ENCODE measurements around the gene GRK5. TPM values are rescaled to one million over a fixed set of nuclear protein-coding genes. Genes with fewer than 3 reads are reported as not detected.
"Not testable (repeated sequence)": the region's sequence is repeated elsewhere in the genome, so short reads cannot be mapped to it uniquely, and the experiment has no call there.

Gene GRK5
- total and polyA plus RNA-seq, 2 donors, result 23.8 to 27.0 TPM

- 88% methylated on average over 22 of the region's 22 CpGs for WGBS
- Histone ChIP-seq H3K4me3 (ENCODE audit: low read depth, low read length) (no peak overlapping the region), H3K36me3 (ENCODE audit: insufficient read depth) (no peaks in the 10 kb centered on the region), H3K27ac (ENCODE audit: low read depth) (no peak overlapping the region), H3K4me1 (ENCODE audit: insufficient read depth) (no peaks in the 10 kb centered on the region)
- DNase-seq (ENCODE audit: extremely low spot score), result no peak
These were observed 223.8 kb downstream of the GRK5 start for GRCh38 chr10:119431034-119431772.

GRCh38 chr10:119431773-119432135 lies 224.4 kb downstream of the GRK5 start:
- Histone ChIP-seq H3K4me3 (ENCODE audit: low read depth, low read length) (no peak overlapping the region), H3K27ac (ENCODE audit: low read depth) (no peak overlapping the region), H3K4me1 (ENCODE audit: insufficient read depth) (no peaks in the 10 kb centered on the region), H3K36me3 (ENCODE audit: insufficient read depth) (no peaks in the 10 kb centered on the region)
- 96% methylated on average over 3 of the region's 3 CpGs for WGBS
- no peak for DNase-seq (ENCODE audit: extremely low spot score)

DNA sequence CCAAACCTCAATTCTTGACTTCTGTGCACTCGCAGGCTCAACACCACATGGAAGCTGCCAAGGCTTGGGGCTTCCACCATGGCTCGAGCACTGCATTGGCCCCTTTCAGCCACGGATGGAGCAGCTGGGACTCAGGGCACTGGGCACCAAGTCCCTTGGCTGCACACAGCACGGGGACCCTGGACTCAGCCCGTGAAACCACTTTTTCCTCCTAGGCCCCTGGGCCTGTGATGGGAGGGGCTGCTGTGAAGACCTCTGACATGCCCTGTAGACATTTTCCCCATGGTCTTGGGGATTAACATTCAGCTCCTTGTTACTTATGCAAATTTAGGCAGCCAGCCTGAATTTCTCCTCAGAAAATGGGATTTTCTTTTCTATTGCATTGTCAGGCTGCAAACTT lies 227.6 kb downstream of the GRK5 start:
- not testable (repeated sequence) for H3K4me1 ChIP-seq (ENCODE audit: insufficient read depth); DNase-seq (ENCODE audit: extremely low spot score); H3K4me3 ChIP-seq (ENCODE audit: low read depth, low read length); H3K27ac ChIP-seq (ENCODE audit: low read depth); H3K36me3 ChIP-seq (ENCODE audit: insufficient read depth)
- 94% methylated on average over 5 of the region's 5 CpGs for WGBS

DNA sequence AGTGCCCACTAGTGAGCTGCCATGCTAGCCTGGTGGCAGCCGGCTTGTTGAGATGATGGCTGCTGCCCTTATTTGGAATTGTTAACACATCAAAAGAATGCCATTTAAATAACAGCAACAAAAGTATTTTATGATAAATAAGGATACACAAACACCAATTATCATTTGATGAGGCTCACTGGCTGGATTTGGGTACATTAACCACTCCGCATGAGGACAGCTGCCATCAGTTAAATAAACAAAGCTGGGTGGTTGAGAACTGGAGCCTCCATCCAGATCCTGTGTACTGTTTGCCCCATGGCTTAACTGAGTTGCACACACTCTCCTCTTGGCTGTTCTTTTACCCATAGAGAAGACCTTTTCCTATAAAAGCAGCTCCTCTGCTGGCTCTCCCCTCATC lies 231.3 kb downstream of the GRK5 start:
- H3K36me3 ChIP-seq (ENCODE audit: insufficient read depth), result no peaks in the 10 kb centered on the region
- 96% methylated on average over 2 of the region's 2 CpGs for WGBS
- no peak for DNase-seq (ENCODE audit: extremely low spot score)
- no peak overlapping the region for H3K27ac ChIP-seq (ENCODE audit: low read depth)
- H3K4me1 ChIP-seq (ENCODE audit: insufficient read depth), result no peaks in the 10 kb centered on the region
- H3K4me3 ChIP-seq (ENCODE audit: low read depth, low read length), result no peak overlapping the region

DNA sequence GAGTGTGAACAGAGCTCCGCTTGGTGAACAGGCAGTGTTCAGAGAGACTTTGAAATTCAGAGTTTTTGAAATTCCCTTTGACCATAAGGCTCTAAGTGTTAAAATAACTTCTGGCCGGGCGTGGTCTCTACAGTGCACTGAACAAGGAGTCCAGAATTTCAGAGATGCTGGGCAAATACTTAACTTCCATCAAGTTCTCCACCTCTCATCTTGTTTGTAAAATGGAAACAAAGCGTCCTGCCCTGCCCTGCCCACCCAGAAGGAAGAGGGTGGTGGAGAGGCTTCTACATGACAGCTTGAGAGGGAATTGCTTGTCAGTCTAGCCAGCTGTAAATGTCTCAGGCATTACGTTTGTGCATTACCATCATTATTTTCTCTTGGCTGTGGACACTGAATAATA lies 232.6 kb downstream of the GRK5 start:
- DNase-seq (ENCODE audit: extremely low spot score), result no peak
- H3K27ac ChIP-seq (ENCODE audit: low read depth), result no peak overlapping the region
- no peaks in the 10 kb centered on the region for H3K36me3 ChIP-seq (ENCODE audit: insufficient read depth)
- 84% methylated on average over 5 of the region's 5 CpGs for WGBS
- H3K4me3 ChIP-seq (ENCODE audit: low read depth, low read length), result no peak overlapping the region
- H3K4me1 ChIP-seq (ENCODE audit: insufficient read depth), result no peaks in the 10 kb centered on the region

GRCh38 chr10:119441151-119441821 lies 233.9 kb downstream of the GRK5 start:
- Histone ChIP-seq H3K4me3 (ENCODE audit: low read depth, low read length) (no peak overlapping the region), H3K4me1 (ENCODE audit: insufficient read depth) (no peaks in the 10 kb centered on the region), H3K36me3 (ENCODE audit: insufficient read depth) (no peaks in the 10 kb centered on the region), H3K27ac (ENCODE audit: low read depth) (peak overlapping the region; percentile 44)
- 50% methylated on average over 18 of the region's 18 CpGs for WGBS
- DNase-seq (ENCODE audit: extremely low spot score), result no peak

- Histone ChIP-seq H3K27ac (ENCODE audit: low read depth) (no peak overlapping the region), H3K36me3 (ENCODE audit: insufficient read depth) (no peaks in the 10 kb centered on the region), H3K4me3 (ENCODE audit: low read depth, low read length) (no peak overlapping the region), H3K4me1 (ENCODE audit: insufficient read depth) (no peaks in the 10 kb centered on the region)
- no peak for DNase-seq (ENCODE audit: extremely low spot score)
- WGBS, result 81% methylated on average over 25 of the region's 25 CpGs
These were observed 234.8 kb downstream of the GRK5 start for GRCh38 chr10:119441921-119442757.

DNA sequence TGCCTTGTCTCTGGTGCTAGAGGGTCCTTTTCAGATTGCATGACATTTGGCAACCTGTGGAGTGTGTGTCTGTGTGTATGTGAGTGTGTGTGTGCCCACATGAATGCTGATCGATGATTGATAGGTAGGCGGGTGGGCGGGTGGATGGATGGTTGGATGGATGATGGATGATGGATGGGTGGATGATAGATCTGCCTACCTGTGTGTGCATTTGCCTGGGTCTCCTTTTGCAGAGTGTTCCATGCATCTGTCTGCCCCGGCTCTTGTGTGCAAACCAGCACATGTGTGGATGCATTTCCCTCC lies 235.3 kb downstream of the GRK5 start:
- no peaks in the 10 kb centered on the region for H3K36me3 ChIP-seq (ENCODE audit: insufficient read depth)
- WGBS, result 98% methylated on average over 4 of the region's 4 CpGs
- no peak overlapping the region for H3K4me3 ChIP-seq (ENCODE audit: low read depth, low read length)
- H3K27ac ChIP-seq (ENCODE audit: low read depth), result no peak overlapping the region
- no peak for DNase-seq (ENCODE audit: extremely low spot score)
- H3K4me1 ChIP-seq (ENCODE audit: insufficient read depth), result no peaks in the 10 kb centered on the region

DNA sequence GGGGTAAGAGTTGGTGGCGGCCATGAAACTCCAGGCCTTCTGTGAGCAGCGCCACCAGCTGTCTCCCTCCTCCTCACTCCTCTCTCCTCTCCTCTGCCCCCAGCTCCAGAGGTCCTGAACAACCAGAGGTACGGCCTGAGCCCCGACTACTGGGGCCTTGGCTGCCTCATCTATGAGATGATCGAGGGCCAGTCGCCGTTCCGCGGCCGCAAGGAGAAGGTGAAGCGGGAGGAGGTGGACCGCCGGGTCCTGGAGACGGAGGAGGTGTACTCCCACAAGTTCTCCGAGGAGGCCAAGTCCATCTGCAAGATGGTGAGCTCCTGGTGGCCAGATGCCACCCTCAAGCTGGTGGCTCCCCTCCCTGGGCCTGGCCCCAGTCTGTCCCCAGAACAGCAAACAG lies 236.1 kb downstream of the GRK5 start:
- Histone ChIP-seq H3K36me3 (ENCODE audit: insufficient read depth) (no peaks in the 10 kb centered on the region), H3K27ac (ENCODE audit: low read depth) (no peak overlapping the region), H3K4me3 (ENCODE audit: low read depth, low read length) (no peak overlapping the region), H3K4me1 (ENCODE audit: insufficient read depth) (no peaks in the 10 kb centered on the region)
- no peak for DNase-seq (ENCODE audit: extremely low spot score)
- 95% methylated on average over 15 of the region's 15 CpGs for WGBS

- no peak overlapping the region for H3K27ac ChIP-seq (ENCODE audit: low read depth)
- WGBS, result 95% methylated on average over 12 of the region's 12 CpGs
- no peak for DNase-seq (ENCODE audit: extremely low spot score)
These were observed 236.7 kb downstream of the GRK5 start for GRCh38 chr10:119443970-119444660.

DNA sequence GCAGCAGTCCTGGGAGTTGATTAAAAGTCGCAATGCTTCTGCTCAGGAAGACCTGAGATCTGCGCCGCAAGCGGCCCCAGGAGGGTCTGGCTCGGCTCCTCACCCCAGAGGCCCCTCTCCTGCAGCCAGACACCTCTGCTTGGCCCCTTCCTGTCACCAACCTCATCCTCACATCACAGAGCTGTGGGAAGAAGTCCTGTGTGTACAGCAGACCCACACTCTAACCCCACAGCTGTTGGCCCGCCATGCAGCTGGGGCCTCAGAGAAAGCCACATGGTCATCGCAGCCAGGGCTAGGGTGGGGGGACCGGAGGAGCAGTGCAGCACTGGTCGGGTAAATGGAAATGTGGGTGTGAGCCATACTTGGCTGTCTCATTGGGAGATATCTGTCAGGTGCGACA lies 237.5 kb downstream of the GRK5 start:
- H3K4me1 ChIP-seq (ENCODE audit: insufficient read depth), result no peaks in the 10 kb centered on the region
- no peak overlapping the region for H3K4me3 ChIP-seq (ENCODE audit: low read depth, low read length)
- WGBS, result 77% methylated on average over 10 of the region's 10 CpGs
- H3K27ac ChIP-seq (ENCODE audit: low read depth), result no peak overlapping the region
- no peak for DNase-seq (ENCODE audit: extremely low spot score)
- no peaks in the 10 kb centered on the region for H3K36me3 ChIP-seq (ENCODE audit: insufficient read depth)

More at GRCh38 chr10:119443970-119444660, 236.7 kb downstream of the GRK5 start:
- Histone ChIP-seq H3K4me3 (ENCODE audit: low read depth, low read length) (no peak overlapping the region), H3K4me1 (ENCODE audit: insufficient read depth) (no peaks in the 10 kb centered on the region), H3K36me3 (ENCODE audit: insufficient read depth) (no peaks in the 10 kb centered on the region)

DNA sequence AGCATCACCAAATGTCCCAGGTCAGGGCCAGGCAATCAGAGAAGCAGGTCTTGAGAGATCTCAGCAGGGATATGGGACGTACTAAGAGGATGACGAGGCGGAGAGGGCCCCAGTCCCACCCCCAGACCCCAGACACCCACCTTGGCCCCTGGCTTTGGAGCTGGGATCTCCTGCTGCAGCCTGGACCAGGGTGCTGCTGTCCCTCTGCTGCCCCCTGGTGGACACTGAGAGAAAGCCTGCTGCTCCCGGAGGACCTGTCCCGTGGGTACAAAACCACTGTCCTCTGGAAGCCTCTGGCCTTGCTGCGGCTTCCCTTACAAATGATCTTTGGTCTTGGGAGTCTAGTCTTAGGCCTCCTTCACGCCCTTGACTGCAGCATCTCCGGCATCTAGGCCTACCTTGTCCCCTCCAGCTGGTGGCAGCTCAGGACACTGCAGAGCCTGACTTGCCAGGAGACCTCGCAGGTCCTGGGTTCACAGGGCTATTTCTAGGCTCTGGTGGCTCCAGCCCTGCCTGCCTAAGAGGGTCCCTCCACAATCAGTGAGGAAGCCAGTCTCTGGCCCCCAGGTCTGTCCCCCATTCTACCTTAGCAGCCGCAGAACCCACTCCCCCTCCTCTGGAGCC lies 238.1 kb downstream of the GRK5 start:
- no peaks in the 10 kb centered on the region for H3K4me1 ChIP-seq (ENCODE audit: insufficient read depth)
- H3K36me3 ChIP-seq (ENCODE audit: insufficient read depth), result no peaks in the 10 kb centered on the region
- H3K4me3 ChIP-seq (ENCODE audit: low read depth, low read length), result no peak overlapping the region
- 29% methylated on average over 10 of the region's 10 CpGs for WGBS
- no peak overlapping the region for H3K27ac ChIP-seq (ENCODE audit: low read depth)
- DNase-seq (ENCODE audit: extremely low spot score), result peak; percentile 23

DNA sequence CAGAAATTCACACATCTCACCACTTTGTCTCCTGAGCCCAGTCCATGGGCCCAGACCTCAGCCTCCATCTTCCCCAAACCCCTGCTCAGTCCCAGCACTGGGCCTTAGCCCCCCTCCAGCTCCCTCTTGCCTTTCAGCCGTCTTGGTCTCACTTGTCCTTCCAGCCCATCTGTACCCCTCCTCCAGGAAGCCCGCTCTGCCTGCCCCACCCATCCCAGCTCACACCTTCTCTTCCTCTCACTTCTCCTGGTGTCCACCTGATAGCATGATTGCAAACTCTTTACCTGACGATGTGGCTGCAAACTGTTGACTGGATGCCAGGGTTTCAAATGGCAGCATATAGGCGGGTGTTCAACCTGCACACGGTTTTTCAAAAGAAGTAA lies 238.6 kb downstream of the GRK5 start:
- H3K4me1 ChIP-seq (ENCODE audit: insufficient read depth), result no peaks in the 10 kb centered on the region
- no peak overlapping the region for H3K27ac ChIP-seq (ENCODE audit: low read depth)
- H3K4me3 ChIP-seq (ENCODE audit: low read depth, low read length), result no peak overlapping the region
- no peak for DNase-seq (ENCODE audit: extremely low spot score)
- H3K36me3 ChIP-seq (ENCODE audit: insufficient read depth), result no peaks in the 10 kb centered on the region
- WGBS, result 96% methylated on average over 5 of the region's 5 CpGs
